A673 (cell line): ENCODE results near the gene FCGR3A.
"Not testable (repeated sequence)": the region's sequence is repeated elsewhere in the genome, so short reads cannot be mapped to it uniquely, and the experiment has no call there.

Source experiments
- CTCF ChIP-seq: fragments of 300-800, 200-600 bp; sonication (generic); conservative IDR thresholded peaks from 2 replicates; pipeline ENCODE4 v1.5.1; 2017; ENCODE audit warnings: low read depth, mild to moderate bottlenecking, antibody characterized with exemption, low read length, moderate library complexity, mixed read lengths
- EZH2 ChIP-seq: fragments of 200-600 bp; sonication (generic); IDR thresholded peaks from 2 replicates; pipeline ENCODE4 v1.6.1; 2017; ENCODE audit warnings: borderline replicate concordance, low read depth, mild to moderate bottlenecking, mixed read lengths, antibody characterized with exemption, low read length; ENCODE audit not compliant: poor library complexity, severe bottlenecking

GRCh38 chr1:161588596-161588995 lies 39.0 kb upstream of the FCGR3A start:
- TF ChIP-seq CTCF, EZH2: not testable (repeated sequence)
